ENCODE data around the gene PRTG.
"Not testable (repeated sequence)": the region's sequence is repeated elsewhere in the genome, so short reads cannot be mapped to it uniquely, and the experiment has no call there.

Gene PRTG

GRCh38 chr15:55742927-55743728, at the start of gene PRTG:
TSS of gene PRTG (minus strand) at chr15:55743152. CDS start at chr15:55742931, 221 bp downstream.
- peak in 1 of 2 donors; percentile 34 for DNase-seq

GRCh38 chr15:55791551-55792400, 48.8 kb upstream of the PRTG start:
- no peak for DNase-seq

- DNase-seq = no peak
Observed at GRCh38 chr15:55789066-55789660, 46.2 kb upstream of the PRTG start.

- DNase-seq = no peak
Observed at GRCh38 chr15:55786341-55786740, 43.4 kb upstream of the PRTG start.

GRCh38 chr15:55785593-55785992, 42.6 kb upstream of the PRTG start:
- DNase-seq = not testable (repeated sequence)

- no peak for DNase-seq
Observed at GRCh38 chr15:55784286-55784685, 41.3 kb upstream of the PRTG start.

- DNase-seq = no peak
Observed at GRCh38 chr15:55782901-55783300, 39.9 kb upstream of the PRTG start.

GRCh38 chr15:55780292-55780691, 37.3 kb upstream of the PRTG start:
- DNase-seq = no peak

- no peak for DNase-seq
Observed at GRCh38 chr15:55778932-55779331, 36.0 kb upstream of the PRTG start.

- DNase-seq = no peak
Observed at GRCh38 chr15:55775316-55775715, 32.4 kb upstream of the PRTG start.

GRCh38 chr15:55774113-55774970, 31.4 kb upstream of the PRTG start:
- peak in 1 of 2 donors; percentile 1 for DNase-seq

GRCh38 chr15:55770806-55771205, 27.9 kb upstream of the PRTG start:
- no peak for DNase-seq

- DNase-seq = no peak
Observed at GRCh38 chr15:55770261-55770660, 27.3 kb upstream of the PRTG start.

- no peak for DNase-seq
Observed at GRCh38 chr15:55768670-55769185, 25.8 kb upstream of the PRTG start.

- no peak for DNase-seq
Observed at GRCh38 chr15:55766676-55767075, 23.7 kb upstream of the PRTG start.

- no peak for DNase-seq
Observed at GRCh38 chr15:55764398-55764797, 21.4 kb upstream of the PRTG start.

- no peak for DNase-seq
Observed at GRCh38 chr15:55758580-55758986, 15.6 kb upstream of the PRTG start.

- DNase-seq = not testable (repeated sequence)
Observed at GRCh38 chr15:55753433-55753832, 10.5 kb upstream of the PRTG start.

GRCh38 chr15:55750706-55751105, 7.8 kb upstream of the PRTG start:
- DNase-seq = no peak

GRCh38 chr15:55743729-55744655, 1.0 kb upstream of the PRTG start:
- no peak for DNase-seq

GRCh38 chr15:55742498-55742926, 440 bp downstream of the PRTG start:
- peak in 1 of 2 donors; percentile 34 for DNase-seq
